Activated CD4-positive, CD25-positive, alpha-beta regulatory T cell (primary cell): Measurements from ENCODE around the gene MCF2L.
"Not testable (repeated sequence)": the region's sequence is repeated elsewhere in the genome, so short reads cannot be mapped to it uniquely, and the experiment has no call there.

Experiments
- DNase-seq, 4 experiments: peaks; one replicate each; lab custom pipeline; 2025; lab: John Stamatoyannopoulos, UW

Gene MCF2L

DNA sequence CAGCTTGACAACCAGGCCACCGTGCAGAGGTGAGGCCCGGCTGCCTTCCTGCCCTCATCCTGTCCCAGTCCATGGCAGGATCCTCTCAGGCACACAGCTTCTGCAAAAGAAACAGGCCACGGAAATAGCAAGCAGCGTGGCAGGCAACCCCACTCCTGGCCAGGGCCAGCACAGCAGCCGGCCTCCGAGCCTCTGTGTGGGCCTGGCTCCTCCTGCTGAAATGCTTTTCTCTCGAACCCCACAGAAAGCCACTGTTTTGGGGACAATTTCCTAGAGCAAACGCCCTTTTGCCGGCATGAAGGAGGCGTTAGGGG lies 97.1 kb downstream of the MCF2L start:
- no peak for DNase-seq

DNA sequence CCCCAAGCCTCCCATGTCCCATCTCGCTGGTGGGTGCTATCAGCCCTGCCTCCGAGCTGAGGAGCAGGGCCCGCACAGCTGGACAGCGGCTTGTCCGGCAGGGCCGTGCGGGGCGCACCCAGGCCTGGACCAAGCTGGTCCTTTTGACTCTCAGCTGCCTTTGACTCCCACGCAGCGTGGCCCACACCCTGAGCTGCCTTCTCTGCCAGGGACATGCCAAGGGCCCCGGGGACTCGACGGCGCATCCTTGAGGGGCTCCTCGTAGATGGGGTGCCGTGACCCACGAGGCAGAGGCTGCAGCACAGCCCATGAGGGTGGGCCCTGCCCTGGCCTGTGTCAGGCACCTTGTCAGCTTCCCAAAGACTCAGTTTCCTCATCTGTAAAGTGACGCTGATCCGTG lies 97.7 kb downstream of the MCF2L start:
- no peak for DNase-seq

DNA sequence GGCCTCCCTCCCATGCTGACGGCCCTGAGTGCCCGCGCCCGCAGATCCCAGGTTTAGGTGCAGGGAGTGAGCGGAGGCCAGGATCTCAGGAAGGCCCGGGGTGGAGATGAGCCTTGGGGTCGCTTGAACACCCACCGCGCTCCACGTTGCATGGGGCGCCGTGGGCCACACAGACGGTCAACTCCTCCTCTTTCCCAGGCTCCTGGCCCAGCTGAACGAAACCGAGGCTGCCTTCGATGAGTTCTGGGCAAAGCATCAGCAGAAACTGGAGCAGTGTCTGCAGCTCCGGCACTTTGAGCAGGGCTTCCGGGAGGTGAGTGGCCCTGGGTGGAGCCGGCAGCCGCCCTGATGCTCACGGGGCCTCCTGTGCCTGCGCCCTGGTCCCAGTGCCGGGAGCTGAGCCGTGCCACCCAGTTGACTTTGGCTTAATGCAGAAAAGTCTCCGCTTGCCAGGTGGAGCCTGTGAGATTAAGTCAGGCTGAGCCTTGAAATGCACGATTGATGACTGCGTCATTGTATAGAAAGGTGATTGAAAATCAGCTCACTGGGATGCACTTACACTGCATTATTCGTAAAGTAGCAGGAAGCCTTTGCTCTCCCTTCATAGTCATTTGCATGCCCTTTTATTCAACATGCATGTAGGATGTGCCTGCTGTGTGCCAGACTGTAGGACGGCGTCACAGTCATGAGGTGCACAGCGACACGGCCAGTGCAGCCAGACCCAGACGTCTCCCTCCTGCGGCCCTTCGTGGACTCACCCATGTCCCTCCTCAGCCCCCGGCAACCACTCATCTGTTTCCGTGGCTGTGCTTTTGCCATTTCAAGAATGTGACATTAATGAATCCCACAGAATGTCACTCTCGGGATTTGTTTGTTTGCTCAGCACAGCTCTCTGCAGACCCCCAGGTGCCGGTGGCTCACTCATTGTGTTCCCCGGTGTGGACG lies 101.1 kb downstream of the MCF2L start:
- no peak for DNase-seq

DNA sequence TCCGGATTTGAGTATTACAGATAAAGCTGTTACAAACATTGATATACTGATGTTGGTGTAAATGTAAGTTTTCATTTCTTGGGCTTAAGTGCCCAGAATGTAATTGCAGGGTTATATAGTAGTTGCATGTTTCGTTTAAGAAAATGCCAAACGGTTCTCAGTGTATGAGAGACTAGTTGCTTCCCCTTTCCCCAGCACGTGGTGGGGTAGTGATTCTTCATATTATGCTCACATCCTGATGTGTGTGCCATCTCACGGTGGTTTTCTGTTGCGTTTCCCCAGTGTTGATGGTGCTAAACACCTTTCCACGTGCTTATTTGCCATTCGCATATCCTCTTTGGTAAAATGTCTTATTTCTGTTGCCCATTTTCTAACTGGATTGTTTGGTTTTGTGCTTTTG lies 101.8 kb downstream of the MCF2L start:
- DNase-seq: no peak

DNA sequence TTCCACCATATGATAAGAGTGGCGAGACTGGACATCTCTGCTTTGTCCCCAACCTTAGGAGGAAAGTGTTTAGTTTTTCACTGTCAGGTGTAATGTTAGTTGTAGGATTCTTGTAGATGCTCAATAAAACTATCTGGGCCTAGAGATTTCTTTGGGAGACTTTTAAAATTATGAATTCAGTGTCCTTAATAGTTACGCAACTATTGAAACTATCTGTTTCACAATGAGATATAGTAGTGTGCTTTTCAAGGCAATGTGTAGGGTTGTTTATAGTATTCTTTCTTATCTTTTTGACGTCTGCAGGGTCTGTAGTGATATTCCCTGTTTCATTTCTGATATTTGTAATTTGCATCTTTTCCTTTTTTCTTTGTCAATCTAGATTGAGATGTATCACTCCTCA lies 103.4 kb downstream of the MCF2L start:
- DNase-seq: no peak

DNA sequence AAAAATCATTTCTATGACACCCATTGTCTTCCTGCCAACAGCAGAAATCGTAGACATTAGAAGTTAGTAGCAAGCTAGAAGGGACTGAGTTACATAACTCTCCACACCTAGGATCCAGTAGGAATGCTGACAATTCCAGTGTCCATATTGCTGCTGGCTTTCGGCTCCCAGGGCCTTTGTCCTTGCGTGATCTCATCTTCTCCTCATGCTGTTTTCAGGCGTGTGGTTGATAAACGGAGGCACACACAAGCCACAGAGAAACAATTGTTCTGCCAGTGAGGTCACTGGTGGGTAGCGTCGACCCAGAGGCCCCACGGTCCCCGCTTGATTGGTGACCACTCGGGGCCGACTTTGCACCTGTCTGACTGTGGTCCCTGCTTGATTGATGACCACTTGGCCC lies 104.9 kb downstream of the MCF2L start:
- no peak for DNase-seq

DNA sequence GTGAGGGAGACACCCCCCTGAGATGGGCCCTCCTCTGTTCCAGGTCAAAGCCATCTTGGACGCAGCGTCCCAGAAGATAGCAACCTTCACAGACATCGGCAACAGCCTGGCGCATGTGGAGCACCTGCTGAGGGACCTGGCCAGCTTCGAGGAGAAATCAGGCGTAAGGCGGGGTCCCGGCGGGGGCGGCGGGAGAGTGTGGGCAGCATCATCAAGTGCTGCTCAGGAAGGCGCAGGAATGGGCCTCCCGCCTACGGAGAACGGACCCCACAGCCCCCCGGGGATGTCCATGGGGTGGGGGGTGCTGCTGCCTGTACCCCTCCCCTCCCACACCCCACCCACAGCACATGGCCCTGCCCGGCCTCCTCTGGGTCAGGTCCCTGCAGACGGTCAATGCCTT lies 105.4 kb downstream of the MCF2L start:
- no peak for DNase-seq

DNA sequence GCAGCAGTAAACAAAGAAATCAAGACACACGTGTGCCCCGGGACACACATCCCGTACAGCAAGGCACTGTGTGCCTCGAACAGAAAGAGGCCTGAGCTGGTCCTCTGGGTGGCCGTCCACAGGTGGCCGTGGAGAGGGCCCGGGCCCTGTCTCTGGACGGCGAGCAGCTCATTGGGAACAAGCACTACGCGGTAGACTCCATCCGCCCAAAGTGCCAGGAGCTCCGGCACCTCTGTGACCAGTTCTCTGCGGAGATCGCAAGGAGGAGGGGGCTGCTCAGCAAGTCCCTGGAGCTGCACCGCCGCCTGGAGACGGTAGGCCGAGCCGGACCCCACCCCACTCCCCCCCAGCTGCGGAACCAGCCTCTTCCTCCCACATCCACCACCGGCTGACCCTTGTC lies 105.9 kb downstream of the MCF2L start:
- DNase-seq: no peak

DNA sequence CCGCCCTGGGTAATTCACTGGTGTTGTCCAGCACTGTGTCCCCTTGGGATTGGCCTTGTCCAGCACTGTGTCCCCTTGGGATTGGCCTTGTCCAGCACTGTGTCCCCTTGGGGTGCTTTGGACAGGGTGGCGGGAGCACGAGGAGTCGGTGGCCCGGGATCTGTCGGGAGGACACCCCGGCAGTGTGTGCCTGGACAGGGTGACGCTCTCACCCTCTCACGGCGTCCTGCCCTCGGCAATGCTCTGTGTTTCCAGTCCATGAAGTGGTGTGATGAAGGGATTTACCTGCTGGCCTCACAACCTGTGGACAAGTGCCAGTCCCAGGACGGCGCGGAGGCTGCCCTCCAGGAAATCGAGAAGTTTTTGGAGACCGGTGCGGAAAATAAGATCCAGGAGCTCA lies 106.7 kb downstream of the MCF2L start:
- DNase-seq: no peak

DNA sequence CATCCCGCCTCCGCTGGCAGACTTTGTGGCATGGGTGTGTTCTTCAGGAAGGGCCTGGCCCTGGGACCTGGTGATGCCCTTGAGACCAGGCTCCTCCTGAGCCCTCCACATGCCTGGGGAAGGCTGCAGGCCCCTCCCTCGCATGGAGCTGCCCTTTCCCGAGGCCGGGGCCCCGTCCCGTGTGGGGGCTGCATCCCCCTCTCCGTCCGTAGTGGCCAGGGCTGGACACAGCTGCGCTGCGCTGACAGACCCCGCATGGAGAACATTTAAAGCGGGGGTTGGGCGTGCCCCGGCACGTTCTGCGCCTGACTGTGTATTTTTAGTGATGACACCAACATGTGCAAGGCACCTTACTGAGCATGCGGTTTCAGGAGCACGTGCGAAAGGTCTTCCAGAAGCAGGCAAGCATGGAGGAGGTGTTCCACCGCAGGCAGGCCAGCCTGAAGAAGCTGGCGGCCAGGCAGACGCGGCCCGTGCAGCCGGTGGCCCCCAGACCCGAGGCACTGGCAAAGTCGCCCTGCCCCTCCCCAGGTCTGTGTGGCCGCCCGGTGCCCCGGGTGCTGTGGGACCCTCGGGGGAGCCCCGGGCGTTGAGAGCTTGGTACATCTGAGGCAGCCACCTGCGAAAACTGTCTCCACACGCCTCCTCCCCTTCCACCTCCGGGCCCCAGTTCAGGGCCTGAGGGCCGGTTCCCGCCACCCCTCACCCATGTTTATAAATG lies 107.8 kb downstream of the MCF2L start:
- DNase-seq: no peak

DNA sequence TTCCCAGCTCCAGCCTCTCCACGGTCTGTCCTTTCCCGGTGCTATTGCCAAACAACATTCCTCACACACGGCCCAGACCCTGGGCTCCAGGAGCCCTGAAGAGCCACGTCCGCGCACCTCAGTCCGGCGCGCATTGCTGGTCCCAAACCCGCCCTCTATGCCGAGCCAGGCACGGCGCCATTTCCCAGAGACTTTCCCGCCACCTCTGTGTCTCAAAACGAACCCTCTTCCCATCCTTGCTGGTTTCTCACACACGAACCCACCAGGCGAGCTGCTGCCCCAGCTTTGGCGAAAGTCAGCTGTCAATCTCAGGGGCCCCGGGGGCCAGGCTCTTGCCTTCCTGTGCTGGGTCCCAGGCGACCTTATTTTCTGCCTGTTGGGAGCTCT lies 108.5 kb downstream of the MCF2L start:
- no peak for DNase-seq

DNA sequence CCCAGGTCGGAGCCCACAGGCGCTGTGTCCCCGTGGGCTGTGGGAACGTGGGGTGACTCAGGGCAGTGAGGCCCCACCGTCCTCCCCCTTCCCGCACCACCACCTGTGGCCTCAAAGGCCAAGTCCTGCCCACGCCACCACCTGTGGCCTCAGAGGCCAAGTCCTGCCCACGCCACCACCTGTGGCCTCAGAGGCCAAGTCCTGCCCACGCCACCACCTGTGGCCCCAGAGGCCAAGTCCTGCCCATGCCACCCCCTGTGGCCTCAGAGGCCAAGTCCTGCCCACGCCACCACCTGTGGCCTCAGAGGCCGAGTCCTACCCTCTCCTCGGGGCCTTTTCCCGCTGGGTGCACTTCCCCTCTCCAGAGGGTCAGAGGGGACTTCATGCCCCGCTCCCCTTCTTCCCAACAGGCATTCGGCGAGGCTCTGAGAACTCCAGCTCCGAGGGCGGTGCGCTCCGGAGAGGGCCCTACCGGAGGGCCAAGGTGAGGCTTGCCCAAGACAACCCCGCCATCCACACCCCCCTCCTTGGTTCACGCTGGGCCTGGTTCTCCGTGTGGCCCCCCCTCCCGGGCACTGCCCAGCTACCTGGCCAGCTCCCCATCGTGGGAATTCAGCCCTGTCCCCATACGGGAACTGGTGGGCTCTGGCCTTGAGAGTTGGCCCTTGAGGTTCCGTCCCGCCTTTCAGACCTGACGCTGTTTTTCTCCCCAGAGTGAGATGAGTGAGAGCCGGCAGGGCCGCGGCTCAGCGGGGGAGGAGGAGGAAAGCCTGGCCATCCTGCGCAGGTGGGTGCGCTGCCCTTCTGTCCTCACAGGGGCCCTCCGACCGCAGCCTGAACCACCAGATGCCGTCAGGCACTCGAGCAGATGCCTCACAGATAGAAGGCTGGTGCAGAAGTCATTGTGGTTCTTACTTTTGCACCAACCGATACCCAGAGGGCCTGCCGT lies 109.2 kb downstream of the MCF2L start:
- DNase-seq: no peak

DNA sequence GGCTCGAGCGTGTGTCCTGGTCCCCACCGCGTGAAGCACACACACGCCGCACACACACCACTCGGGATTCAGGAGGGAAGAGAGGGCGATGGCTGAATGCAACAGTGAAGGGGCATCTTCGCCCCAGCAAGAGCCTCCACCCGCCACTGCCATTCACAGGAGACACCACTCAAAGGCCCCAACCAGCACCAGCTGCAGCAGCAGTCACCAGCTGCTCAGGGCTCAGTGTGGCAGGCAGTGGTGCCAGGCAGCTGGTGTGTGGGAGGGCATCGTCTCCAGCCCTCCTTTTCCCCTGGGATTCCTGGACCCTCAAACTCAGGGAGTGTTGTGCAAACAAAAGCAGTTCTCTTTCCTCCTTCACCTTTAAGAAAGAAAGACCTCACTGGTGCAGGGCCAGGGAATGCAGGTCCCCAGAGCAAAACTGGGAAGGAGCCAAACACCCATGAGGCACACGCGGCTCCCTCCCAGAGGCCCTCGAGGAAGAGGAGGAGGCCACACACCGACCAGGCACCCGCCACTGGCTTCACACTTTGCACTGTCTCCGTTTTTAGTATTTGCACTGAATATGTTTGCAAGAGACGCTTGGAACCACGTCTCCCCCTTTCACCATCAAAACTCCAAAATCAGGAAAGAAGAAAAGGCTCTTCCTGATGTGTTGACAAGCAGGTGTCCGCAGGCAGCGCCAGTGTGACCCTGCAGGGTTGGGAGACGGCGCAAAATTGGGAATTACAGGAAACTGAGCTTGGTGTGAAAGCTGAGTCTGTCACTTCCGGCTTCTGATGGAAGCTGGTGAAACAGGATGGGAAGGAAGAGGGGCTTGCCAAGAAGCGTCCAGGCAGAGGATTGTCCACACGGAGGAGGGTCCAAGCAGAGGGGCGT lies 110.1 kb downstream of the MCF2L start:
- no peak for DNase-seq

DNA sequence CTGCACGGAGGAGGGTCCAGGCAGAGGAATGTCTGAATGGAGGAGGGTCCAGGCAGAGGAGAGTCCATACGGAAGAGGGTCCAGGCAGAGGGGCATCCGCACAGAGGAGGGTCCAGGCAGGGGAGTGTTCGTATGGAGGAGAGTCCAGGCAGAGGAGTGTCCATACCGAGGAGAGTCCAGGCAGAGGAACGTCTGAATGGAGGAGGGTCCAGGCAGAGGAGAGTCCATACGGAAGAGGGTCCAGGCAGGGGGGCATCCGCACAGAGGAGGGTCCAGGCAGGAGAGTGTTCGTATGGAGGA lies 110.7 kb downstream of the MCF2L start:
- DNase-seq: not testable (repeated sequence)

DNA sequence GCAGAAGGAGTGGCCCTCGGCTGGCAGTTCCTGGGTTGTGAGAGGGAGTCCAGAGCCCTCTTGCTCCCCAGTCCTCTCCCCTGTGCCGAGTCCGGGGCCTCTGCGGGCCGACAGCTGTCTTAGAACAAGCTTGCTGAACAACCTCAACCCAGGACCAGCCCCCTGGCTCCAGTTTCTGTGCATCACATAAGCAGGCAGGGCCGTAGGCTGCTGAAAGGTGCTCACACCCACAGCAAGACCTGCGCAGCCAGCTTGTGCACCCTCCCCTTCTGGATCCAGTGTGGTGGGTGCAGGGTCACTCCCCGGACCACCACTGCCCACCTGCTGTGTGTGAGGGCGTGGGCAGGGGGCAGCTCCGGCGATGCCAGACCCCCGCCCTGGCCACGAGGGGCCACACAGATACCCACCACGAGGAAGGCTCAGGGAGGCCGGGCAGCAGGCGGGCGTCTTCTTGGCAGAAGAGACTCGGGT lies 111.4 kb downstream of the MCF2L start:
- DNase-seq: no peak

DNA sequence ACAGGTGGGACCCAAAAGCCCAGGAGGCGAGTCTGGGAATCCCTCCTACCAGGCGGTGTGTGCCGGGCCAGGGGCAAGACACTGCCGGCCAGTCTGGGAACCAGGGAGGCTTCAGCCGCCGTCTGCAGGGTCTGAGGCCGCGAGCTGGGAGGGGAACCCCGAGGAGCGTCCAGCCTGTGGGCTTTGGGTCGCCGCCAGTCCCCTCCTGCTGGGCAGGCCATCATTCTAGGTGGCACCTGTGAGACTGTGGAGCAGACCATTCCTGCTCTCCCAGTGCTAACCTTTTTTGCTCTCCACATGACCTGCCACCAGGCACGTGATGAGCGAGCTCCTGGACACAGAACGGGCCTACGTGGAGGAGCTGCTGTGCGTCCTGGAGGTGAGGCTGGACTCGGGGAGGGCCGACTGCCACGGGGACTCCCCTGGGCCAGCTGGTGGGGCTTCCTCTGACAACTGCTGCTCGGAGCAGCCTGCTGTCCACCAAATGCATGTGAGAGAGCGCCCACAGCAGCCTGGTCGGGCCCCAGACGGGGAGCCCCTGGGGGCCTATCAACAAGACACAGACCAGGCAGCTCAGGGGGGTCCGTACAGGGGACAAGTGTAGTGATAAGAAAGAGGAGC lies 112.0 kb downstream of the MCF2L start:
- no peak for DNase-seq

DNA sequence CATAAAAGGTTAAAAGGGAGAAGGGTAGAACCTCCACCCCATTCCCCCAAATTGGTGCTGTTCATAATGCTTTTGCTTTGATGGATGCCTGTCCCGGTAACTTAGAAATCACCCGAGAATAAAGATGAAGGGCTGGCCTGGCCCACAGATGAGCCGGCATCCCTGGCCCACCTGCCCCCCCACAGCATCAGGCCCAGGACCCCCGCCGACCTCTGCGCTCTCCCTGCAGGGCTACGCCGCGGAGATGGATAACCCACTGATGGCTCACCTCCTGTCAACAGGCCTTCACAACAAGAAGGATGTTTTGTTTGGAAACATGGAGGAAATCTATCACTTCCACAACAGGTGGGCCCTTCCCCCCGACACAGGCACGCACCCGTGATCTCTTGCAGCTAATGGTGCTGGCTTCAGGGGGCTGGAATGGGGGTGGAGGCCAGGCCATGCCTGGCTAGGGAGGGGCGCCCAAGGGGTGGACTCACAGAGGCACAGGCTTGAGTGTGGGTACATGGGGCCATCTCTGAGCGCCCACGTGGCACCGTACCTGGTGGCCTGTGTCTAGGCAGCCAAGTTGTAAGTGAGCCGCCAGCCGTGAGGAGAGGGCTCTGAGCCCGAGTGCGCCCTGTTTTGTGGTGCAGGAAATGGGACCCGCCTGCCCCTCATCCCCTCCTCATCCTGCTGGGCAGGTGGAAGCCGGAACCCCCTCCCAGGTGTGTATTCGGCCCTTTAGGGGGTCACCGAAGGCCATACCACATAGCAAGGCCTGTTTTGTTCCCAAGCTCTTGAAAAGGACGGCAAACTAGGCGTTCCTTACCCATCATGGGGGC lies 113.4 kb downstream of the MCF2L start:
- DNase-seq: no peak

DNA sequence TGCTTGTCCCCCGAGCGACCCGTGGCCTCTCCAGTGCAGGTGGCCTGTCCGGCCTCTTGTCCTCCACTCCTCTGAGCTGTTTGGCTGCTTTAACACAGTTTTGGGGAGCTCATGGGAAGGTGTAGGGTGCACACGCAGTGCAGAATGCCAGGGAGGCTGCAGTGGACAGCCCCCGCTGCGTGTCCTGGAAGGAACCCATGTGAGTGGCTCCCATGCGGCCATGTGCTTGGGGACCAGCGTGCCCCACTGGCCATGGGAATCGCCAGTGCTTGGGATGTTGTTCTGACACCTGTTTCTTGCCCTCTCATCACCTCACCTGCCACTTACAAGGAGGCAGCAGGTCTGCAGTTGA lies 114.0 kb downstream of the MCF2L start:
- no peak for DNase-seq

DNA sequence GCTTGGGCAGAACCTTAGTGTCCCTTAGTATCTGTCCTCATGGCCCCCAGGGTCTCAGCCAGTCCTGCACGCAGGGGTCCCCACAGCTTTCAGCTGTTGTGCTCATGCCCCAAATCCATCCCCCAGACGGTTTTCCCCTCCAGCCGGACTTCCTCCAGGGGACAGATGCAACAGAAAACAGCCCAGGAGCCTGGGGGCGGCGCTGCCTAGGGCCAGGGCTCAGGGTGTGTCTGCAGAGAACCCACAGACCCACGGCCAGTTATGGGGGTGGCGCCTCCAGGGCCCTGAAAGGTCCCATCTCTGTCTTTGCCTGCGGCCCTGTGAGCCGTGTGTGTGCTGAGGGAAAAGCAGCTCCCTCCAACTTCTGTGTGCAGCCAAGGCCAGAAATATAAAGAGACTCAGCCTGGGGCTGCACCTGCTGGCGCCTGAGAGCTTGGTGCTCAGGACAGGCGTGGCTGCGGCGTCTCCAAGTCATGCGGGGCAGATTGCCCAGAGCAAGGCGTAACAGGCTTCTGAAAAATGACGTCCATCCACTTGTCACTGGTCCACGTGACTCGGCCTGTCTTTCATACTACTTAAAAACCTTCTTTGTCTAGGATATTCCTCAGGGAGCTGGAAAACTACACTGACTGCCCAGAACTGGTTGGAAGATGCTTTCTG lies 114.5 kb downstream of the MCF2L start:
- no peak for DNase-seq
